Measurements from ENCODE around the gene BTBD19.
"Not testable (repeated sequence)": the region's sequence is repeated elsewhere in the genome, so short reads cannot be mapped to it uniquely, and the experiment has no call there.

Gene BTBD19

DNA sequence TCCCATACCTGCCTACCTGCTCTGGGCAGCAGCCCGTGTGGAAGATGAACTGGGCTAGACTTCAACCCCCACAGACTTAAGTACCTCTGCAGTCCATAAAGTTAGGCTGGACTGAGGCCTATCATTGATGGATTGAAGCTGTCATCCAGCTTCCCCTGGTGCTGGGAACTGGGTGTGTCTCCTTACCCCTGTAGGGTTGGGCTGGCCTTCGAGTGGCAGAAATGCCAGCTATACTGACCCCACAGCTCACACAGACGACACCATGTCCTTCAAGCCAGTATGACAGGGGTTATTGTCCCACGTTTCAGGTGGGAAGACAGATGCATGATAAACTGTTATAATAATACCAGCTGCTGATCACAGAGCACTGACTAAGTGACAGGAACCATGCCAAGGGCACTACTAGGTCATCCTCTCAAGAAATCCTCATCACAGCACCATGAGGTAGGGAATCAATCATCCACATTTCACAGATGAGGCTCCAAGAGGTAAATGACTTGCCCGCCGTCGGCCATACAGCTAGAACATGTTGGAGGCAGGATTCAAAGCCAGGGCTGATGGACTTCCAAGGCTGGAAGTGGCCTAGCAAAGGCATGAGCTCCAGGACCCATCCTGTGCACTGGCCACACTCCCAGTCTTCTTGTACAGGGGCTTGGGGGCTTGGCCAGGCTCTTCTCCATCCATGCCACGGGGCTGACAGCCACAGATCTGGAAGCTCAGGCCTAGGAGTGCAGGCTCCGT lies 20.0 kb upstream of the BTBD19 start, which contains the start of gene BEST4:
Gene BEST4 (minus strand): TSS at position 51 of the 741 bp plus-strand sequence. CDS start 465 bp downstream, outside the sequence.
- DNase-seq (ENCODE audit: low read depth): no peak

DNA sequence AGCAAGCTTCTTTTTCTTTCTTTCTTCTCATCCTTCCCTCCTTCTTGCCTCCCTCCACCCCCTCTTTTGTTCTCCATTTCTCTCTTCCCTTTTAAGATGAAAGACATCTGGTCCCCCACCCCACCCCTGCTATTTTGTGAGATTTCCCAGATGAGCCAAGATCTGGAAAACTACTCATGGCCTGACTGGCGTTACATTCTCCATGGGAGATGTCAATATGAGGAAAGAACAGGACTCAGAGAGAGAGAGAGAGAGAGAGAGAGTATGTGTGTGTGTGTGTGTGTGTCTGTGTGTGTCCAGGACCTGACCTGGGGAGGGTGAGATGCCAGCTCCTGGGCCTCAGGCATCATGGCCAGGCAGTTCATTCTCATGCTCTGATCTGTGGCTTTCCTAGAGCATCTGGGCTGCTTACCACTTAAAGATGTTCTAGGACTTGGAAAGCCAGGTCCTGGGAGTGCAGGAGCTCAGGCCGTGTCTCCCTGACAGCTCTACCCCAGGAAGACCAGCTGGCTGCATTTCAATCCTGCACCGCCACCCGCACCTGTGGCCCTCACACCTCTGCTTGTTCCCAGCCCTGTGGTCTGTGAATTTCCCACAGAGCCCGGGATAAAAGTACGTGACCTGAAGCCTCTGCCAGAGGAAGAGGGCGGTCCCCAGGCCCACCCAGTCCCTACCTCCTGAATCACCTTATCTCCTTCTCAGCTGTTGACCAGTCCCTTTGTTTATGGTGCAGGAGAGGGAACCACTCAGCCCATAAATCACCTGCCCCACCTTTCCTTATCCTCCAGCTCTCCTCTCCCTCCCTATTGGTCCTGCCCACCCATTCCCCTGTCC lies 17.1 kb upstream of the BTBD19 start:
- no peak for DNase-seq (ENCODE audit: low read depth)

DNA sequence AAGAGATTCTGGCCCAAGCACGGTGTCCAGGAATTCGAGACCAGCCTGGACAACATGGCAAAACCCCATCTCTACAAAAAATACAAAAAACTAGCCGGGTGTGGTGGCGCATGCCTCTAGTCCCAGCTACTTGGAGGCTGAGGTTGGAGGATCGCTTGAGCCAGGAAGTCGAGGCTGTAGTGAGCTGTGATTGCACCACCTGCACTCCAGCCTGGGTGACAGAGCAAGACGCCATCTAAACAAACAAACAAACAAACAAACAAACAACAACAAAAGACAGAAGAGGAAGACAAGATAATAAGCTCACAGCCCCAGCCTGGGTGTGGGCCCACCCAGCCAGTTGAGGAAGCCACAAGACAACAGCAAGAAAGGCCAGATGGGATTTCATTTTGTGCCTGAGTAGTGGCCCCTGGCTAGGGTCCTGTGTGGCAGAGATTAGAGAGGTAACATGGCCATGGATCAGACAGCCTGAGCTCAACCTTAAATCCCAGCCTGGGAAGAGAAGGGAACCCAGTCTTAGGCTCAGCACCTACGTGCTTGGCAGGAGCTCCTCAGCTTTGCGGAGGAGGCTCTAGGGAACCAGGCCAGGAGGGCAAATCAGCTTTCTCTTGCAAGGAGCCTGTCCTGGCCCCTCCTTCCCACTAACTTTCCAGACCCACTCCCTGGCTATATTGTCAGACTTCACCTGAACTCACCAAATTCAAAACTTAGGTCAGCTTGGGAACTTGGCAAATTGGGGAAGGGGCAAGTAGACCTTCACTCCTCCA lies 15.4 kb upstream of the BTBD19 start:
- no peak for DNase-seq (ENCODE audit: low read depth)

DNA sequence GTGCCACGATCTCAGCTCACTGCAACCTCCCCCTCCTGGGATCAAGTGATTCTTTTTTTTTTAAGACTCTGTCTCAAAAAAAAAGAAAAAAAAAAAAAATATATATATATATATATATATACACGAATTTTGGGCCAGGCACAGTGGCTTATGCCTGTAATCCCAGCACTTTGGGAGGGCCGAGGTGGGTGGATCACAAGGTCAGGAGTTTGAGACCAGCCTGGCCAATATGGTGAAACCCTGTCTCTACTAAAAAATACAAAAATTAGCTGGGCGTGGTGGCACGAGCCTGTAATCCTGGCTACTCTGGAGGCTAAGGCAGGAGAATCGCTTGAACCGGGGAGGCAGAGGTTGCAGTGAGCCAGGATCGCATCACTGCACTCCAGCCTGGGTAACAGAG lies 10.4 kb upstream of the BTBD19 start:
- not testable (repeated sequence) for DNase-seq (ENCODE audit: low read depth)

DNA sequence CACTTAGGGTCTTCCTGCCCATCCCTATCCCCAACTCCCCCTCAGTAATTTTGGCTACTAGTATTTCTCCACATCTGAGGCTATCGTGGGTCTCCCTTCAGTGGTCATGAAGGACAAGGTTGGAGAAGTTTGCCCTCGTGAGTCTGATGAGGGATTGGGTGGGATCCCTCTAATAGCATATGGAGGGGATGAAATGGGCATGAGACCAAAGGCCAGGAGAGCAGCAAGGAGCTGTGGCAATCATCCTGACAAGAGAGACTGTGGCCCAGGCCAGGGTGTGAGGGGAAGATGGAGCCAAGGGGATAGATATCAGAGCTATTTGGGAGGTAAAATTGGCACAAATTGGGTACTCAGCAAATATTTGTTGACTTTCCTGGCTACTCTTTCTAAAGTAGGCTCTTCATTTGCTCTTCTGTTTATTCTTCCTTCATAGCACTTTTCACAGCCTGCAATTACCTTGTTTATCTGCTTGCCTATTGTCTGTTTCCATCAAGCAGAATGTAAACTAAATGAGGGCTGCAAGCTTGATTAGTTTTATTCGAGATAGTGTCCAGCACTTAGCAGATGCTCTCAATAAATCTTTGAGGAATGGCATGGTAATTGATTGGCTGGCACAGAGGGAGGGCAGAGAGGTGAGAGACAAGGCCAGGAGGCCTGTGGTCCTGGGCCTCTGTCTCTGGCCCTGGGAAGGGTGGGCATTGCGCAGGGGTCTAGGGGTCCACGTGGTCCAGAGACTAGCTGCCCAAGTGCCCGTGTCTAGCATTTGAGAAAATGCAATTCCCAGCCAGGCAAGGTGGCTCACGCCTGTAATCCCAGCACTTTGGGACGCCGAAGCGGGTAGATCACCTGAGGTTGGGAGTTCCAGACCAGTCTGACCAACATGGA lies 9.6 kb upstream of the BTBD19 start:
- DNase-seq (ENCODE audit: low read depth): no peak

DNA sequence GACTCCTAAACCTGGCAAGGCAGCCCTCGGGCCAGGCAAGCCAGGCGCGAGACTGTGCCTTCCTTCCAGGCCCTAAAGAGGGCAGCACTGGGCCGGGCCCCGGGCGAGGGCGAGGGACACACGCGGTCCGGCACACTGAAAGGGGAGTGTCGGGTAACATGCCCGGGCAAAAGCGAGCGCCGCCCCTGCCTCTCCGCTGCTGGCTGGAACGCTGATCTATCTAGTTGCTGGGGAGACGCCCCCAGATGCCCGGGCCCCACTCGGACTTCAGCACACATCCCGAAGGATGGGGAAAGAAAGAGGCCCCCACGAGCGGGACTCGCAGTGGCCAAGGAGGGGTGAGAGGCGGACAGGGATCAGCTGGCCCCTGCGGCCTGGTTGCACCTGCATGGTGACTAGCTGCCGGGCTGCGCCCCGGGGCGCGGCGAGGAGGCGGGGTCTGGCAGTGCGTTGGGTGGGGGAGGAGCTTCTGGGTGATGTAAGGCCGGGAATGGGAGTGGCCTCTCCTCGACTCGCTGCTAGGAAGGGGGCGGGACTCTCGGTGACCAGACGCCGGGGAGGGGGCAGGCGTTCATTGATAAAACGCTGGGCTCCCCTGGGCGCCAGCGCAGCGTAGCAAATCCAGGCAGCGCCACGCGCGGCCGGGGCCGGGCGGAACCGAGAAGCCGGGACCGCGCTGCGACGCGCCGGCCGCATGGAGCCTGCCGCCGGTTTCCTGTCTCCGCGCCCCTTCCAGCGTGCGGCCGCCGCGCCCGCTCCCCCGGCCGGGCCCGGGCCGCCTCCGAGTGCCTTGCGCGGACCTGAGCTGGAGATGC lies 8.3 kb upstream of the BTBD19 start, which contains the start of gene PLK3:
Gene PLK3 (plus strand): TSS at position 608 of the 815 bp plus-strand sequence. CDS start 87 bp downstream, at position 695.
- peak; percentile 96 for DNase-seq (ENCODE audit: low read depth)

DNA sequence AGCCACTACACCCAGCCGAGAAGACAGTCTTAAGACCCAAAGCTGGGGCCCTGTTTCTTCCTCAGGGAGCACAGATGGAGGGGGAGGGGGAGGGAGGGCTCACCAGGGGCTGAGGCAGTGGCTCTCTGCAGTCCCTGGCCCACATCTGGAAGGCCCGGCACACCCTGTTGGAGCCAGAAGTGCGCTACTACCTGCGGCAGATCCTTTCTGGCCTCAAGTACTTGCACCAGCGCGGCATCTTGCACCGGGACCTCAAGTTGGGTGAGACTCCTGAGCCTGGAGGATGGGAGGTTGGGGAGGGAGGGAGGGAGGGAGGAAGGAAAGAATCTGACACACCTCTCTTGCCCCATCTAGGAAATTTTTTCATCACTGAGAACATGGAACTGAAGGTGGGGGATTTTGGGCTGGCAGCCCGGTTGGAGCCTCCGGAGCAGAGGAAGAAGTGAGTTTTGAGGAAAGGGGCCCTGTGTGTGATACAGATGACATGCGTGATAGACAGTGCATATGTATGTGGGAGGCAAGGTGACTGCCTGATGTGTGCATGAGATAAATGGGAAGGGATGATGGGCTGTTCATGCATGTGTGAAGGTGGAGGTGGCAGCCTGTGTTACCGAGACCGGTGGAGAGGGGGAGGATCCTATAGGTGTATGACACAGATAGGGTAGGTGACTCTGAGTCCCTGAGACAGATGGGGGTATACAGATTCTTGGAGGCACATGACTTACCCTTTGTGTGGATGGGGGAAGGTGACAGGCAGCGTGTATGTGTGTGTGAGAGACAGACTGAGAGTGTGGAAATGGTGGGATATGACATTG lies 6.6 kb upstream of the BTBD19 start:
- no peak for DNase-seq (ENCODE audit: low read depth)

DNA sequence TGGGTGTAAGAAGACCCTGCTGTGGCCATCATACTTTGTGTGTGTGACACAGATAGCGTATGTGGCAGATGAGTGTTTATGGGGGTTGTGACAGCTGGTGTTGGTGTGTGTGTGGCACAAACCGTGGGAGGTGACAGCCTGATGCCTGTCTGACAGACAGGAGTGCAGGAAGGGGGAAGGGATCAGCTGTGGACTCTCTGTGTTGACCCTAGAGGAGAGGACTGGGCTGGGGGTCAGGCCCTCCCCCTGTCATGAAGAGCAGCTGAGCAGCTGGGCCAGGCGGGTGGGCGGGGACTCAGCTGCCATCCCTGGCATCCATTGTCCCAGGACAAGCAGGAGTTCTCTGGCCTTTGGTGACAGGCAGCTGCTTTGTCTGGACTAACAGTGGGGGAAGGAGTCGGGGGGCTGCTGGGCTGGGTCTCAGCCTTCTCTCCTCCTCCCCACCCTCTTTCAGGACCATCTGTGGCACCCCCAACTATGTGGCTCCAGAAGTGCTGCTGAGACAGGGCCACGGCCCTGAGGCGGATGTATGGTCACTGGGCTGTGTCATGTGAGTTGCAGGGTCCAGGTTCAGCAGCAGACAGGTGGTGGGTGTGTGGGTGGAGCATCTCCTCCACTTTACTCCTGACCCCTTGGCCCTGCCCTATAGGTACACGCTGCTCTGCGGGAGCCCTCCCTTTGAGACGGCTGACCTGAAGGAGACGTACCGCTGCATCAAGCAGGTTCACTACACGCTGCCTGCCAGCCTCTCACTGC lies 5.8 kb upstream of the BTBD19 start:
- no peak for DNase-seq (ENCODE audit: low read depth)

DNA sequence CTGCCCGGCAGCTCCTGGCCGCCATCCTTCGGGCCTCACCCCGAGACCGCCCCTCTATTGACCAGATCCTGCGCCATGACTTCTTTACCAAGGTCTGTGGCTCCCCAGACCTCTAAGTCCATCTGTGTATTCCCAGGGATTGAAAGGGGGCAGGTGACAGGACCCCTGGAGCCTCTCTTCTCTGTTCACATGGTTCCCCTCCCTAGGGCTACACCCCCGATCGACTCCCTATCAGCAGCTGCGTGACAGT lies 5.3 kb upstream of the BTBD19 start:
- DNase-seq (ENCODE audit: low read depth): no peak

DNA sequence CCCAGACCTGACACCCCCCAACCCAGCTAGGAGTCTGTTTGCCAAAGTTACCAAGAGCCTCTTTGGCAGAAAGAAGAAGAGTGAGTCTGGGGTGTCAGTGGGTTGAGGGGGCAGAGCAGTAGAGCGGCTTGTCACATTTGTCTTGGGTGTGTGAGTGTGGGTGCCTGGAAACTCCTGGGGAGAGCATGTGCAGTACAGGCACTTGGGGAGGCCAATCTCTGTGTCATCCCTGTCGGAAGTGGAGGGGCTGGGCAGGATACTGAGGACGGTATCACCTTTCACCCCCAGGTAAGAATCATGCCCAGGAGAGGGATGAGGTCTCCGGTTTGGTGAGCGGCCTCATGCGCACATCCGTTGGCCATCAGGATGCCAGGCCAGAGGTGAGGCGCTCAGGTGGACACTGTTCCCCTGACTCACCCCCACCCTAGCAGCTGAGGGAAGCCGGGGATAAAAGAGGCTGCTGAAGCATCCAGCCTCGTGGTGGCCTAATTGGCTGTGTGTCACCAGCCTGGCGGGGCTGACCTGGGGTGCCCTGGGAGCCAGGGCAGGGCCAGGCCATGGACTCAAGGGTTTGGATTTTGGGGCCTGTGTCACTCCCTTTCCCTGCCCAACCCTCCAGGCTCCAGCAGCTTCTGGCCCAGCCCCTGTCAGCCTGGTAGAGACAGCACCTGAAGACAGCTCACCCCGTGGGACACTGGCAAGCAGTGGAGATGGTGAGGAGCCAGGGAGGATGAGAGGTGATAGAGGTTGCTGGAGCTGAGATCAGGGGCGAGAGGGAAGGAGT lies 4.8 kb upstream of the BTBD19 start:
- no peak for DNase-seq (ENCODE audit: low read depth)

DNA sequence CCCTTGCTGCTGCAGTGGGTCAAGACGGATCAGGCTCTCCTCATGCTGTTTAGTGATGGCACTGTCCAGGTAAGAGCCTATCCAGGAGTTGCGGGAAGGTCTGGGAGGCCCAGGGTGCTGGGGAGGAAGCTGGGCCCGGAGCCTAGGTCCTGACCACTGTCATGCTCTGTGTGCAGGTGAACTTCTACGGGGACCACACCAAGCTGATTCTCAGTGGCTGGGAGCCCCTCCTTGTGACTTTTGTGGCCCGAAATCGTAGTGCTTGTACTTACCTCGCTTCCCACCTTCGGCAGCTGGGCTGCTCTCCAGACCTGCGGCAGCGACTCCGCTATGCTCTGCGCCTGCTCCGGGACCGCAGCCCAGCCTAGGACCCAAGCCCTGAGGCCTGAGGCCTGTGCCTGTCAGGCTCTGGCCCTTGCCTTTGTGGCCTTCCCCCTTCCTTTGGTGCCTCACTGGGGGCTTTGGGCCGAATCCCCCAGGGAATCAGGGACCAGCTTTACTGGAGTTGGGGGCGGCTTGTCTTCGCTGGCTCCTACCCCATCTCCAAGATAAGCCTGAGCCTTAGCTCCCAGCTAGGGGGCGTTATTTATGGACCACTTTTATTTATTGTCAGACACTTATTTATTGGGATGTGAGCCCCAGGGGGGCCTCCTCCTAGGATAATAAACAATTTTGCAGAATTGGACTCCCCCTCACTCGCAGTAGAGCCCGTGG lies 2.9 kb upstream of the BTBD19 start:
- DNase-seq (ENCODE audit: low read depth): no peak

DNA sequence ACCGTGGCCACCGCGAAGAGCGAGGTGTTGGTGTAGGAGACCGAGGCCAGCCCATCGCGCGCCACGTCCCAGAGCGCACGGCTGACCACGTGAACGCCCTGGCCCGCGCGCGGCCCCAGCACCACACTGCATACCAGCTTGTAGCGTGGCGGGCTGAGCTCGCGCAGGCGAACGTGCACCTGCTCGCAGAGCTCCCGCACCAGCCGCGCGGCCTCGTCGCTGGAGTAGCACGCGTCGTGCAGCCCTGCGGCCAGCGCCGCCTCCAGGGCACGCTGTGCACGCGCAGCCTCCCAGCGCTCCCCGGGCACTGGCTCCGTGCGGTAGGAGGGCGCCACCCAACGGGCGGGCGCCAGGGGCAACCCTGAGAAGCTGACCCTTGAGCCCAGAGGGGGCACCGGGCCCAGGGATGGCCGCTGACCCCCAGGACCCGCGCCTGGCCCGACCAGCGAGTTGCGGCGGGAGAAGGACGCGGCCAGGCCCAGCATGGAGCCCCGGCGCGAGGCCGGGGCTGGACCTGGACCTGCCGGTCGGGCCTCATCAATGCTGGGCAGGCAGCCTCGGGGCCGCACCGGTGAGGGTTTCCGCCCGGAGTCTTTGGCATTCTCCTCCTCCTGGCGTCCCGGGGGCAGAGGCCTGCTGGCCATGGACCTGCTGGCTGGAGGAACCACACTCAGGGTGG lies 2.2 kb upstream of the BTBD19 start:
- no peak for DNase-seq (ENCODE audit: low read depth)

DNA sequence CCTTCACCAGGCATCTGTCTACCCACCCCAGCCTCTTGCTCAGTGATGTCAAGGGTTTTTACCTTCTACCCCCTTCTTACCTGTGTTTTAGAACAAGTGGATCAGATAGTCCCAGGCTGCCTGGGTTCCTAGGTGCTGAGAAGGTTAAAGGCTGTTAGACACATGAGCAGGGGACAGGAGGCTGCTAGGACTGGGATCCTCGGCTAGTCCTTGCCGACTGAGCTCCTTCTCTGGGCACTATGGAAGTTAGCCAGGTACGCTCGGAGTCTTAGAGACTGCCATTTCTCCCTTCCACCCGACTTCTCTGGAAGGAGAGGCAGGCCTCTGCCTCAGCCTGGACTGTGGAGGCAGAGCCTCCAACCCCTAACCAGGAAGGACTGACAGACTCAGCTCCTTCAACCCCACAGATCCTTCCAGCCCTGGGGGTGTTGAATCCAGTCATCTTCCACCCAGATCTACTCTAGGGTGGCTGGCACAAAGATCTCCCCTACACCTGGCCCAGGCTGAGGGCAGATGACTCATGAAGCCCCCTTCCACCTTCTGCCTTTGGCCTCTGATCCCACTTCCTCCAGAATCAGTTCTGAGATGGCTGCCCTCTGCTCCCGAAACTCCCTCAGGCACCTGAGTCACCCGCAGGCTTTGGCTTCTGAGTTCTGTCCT lies 1.5 kb upstream of the BTBD19 start, which contains the start of gene DYNLT4:
Gene DYNLT4 (minus strand): TSS at position 648 of the 660 bp plus-strand sequence. CDS start 683 bp downstream, outside the sequence.
- DNase-seq (ENCODE audit: low read depth): no peak

DNA sequence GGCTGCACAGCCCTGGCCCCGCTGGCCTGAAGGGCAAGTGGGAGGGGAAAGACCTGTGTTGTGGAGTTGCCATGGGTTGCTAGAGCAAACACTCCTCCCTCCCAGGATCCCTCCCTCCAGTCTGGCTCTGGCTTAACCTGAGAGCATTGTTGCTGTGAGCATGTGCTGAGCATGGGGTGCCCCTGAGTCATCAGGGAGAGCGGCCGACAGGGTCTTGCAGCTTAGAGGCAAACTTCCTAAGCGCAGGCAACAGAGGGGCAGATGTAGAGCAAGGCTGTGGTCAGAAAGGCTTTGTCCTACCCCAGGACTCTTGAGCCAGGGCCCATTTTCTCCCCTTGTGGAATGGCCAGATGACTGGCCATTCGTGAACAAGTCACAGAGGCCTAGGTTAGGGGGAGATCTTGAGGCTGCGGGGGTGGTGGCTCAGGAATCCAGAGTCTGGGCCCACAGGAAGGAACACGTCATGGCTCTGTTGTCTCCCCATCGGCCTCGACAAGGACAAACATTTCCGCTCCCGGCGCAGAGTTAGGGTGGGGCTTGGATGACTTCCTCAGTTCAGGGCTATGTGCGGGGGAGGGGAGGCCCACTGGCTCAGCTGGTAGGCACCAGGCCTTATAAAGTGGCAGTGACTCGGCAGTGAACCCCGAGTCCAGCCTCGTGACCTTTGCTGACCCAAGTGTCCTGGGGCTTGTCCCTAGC lies 810 bp upstream of the BTBD19 start:
- peak; percentile 72 for DNase-seq (ENCODE audit: low read depth)
